GM21717 (cell line): ENCODE measurements around the gene LUC7L.
"Not testable (repeated sequence)": the region's sequence is repeated elsewhere in the genome, so short reads cannot be mapped to it uniquely, and the experiment has no call there.

ENCODE experiments used
- ATAC-seq: cut with Tn5 transposase; IDR thresholded peaks from one replicate; pipeline ENCODE4 v1.9.1; 2021; ENCODE audit warnings: mild to moderate bottlenecking, moderate library complexity; ENCODE audit not compliant: unreplicated experiment

Gene LUC7L

DNA sequence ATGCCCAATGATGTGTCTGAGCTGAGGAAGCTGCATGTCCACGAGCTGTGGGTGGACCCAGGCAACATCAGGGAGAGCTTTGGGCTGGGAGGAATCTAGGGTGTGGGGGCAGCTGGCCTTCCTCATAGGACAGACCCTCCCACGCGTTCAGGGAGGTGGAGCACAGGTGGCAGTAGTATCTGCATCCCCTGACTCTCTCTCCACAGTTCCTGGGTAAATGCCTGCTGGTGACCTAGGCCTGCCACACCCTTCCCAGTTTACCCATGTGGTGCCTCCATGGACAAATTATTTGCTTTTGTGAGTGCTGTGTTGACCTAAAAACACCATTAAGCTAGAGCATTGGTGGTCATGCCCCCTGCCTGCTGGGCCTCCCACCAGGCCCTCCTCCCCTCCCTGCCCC is 60.2 kb downstream of the LUC7L start:
- ATAC-seq, result no peak

DNA sequence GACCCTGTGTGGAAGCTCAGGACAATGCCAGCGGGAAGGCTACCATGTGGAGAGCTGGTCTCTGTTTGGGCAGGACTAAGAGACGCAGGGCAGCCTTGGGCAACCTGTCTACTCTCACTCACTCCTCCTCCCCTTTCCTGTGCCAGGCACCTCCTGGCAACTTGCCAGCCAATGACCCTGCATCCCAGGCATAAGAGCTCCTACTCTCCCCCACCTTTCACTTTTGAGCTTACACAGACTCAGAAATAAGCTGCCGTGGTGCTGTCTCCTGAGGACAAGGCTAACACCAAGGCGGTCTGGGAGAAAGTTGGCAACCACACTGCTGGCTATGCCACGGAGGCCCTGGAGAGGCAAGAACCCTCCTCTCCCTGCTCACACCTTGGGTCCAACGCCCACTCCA is 60.8 kb downstream of the LUC7L start:
- ATAC-seq, result no peak

DNA sequence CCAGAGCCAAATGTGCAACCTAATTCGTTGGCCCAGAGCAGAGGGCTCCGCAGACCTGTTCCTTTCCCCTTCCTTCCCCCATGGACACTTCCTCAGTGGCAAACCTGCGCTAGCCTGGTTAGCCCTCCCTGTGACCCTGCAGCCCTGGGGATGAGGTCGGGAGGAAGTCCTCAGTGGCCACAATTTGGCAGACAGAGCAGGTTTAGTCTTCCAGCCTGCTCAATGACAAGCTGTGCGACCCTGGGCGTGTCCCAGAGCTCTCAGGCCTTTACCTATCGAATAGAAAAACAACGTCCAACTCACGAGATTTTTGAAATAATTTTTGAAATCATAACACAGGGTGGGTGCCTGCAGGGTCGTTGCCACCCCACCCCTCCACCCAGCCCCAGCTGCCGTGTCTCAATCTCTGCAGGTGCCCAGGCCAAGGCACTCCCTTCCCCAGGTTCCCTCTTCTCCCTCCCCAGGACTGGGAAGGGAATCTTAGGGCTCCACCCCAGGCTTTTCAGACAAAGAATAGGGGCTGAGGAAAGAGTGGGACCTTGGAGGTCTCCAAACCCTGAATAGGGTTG is 62.0 kb downstream of the LUC7L start:
- ATAC-seq, result no peak

DNA sequence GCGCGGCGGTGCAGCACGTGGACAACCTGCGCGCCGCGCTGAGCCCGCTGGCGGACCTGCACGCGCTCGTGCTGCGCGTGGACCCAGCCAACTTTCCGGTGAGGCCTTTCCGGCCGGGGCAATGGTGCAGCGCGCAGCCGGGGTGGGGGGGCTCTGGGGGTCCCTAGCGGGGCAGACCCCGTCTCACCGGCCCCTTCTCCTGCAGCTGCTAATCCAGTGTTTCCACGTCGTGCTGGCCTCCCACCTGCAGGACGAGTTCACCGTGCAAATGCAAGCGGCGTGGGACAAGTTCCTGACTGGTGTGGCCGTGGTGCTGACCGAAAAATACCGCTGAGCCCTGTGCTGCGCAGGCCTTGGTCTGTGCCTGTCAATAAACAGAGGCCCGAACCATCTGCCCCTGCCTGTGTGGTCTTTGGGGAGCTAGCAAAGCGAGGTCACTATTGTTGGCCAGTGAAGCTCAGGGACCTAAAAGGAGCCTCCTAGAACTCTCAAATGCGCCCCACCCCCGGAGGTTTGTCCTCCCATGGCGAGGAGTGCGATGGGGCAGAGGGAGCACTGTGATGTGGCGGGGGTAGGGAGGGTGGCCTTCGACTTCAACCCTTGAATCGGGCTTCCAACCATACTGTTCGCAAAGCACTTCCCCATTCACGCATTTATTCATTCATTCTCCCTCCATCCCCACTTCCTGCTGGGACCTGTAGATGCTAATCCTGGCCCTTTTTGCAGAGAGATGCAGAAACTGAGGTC is 62.7 kb downstream of the LUC7L start:
- ATAC-seq, result no peak

DNA sequence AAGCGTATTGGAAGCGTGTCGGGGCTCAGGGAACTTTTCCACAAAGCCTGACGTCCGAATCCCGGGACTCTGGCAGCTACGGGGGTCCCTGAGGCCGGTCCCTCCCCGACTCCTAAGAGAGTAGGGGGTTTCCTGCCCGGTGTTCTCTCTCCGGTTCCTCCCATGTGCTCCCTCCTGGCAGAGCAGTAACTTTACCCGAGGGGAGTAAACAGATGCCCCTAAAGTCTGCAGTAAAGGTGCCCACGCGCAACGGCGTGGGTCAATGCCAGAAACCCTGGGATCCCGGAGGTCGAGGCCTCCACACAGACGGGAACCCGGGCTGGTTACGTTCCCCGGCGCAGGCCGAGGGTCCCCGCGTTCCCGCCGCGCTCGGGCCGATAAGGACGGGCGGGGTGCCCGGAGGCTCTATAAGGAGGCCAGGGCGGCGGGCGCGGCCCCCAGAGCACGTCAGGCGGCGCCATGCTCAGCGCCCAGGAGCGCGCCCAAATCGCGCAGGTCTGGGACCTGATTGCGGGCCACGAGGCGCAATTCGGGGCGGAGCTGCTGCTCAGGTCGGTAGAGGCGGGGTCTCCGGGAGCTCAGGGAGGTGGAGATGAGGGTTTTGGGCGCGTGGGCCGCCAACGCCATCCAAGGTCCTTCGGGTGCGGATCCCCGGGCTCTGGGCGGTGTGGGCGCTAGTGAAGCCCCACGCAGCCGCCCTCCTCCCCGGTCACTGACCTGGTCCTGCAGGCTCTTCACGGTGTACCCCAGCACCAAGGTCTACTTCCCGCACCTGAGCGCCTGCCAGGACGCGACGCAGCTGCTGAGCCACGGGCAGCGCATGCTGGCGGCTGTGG is 63.5 kb downstream of the LUC7L start, which contains the start of gene HBM:
Gene HBM (plus strand): TSS at position 440 of the 836 bp plus-strand sequence. CDS start 20 bp downstream, at position 460.
- ATAC-seq, result no peak

DNA sequence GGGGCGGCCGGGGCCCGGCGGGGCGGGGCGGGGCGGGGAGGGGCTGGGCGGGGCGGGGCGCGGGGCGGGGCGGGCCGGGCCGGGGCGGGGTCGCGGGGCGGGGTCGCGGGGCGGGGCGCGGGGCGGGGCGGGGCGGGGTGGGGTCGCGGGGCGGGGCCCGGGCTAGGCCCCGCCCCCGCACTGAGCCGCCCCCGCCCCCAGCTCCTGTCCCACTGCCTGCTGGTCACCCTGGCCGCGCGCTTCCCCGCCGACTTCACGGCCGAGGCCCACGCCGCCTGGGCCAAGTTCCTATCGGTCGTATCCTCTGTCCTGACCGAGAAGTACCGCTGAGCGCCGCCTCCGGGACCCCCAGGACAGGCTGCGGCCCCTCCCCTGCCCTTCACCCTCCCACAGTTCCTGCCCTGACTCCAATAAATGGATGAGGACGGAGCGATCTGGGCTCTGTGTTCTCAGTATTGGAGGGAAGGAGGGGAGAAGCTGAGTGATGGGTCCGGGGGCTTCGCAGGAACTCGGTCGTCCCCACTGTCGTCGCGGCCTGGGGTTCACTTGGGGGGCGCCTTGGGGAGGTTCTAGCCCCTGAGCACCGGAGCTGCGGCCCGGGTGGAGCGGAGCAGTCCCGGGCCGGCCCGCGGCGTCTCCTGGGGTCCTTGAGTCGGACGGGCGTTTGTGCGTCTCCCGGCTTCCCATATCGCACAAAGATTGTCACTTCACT is 64.3 kb downstream of the LUC7L start:
- no peak for ATAC-seq

DNA sequence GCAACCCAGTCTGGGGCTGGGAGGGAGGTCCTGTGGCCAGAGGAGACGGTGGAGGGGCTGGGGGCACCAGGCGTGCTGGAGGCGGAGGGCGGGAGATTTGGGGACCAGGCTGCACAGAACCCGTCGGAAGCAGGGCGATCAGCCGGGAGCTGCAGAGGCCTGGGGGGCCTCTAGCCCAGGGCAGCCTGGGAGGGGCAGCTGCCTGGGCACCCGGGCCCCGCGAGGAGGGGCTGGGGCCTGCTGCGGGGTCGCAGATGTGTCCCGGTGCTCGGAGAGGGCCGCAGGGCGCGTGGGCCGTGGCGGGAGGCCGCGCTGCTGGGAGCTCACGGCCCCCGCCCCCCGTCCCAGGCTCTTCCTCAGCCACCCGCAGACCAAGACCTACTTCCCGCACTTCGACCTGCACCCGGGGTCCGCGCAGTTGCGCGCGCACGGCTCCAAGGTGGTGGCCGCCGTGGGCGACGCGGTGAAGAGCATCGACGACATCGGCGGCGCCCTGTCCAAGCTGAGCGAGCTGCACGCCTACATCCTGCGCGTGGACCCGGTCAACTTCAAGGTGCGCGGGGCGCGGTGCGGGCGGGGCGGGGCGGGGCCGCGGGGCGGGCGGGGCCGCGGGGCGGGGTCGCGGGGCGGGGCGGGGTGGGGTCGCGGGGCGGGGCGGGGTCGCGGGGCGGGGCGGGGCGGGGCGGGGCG is 65.0 kb downstream of the LUC7L start:
- ATAC-seq, result not testable (repeated sequence)

DNA sequence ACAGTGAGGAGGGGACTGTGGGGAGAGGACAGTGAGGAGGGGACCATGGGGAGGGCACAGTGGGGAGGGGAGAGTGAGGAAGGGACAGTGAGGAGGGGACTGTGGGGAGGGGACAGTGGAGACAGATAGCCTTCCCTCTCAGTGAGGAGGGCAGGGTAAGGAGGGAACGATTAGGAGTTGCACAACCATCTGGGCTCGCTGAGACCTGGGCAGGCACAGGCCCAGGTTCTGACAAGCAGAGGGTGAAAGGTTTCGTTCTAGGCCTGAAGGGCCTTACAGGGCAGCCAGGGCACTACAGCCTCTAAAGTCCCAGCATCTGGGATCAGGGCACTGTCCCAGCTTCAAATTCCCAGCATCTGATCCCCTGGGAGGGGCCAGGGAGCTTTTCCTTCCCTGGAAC is 65.6 kb downstream of the LUC7L start:
- not testable (repeated sequence) for ATAC-seq

DNA sequence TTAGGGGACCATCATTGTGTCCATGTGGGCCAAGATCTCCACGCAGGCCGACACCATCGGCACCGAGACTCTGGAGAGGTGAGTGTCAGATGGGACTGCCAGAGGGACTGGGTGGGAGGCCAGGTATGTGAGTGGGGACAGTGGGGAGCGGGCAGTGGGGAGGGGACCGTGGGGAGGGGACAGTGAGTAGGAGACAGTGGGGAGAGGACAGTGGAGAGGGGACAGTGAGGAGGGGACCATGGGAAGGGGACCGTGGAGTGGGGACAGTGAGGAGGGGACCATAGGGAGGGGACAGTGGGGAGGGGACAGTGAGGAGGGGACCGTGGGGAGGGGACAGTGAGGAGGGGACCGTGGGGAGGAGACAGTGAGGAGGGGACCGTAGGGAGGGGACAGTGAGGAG is 66.1 kb downstream of the LUC7L start:
- ATAC-seq, result not testable (repeated sequence)

DNA sequence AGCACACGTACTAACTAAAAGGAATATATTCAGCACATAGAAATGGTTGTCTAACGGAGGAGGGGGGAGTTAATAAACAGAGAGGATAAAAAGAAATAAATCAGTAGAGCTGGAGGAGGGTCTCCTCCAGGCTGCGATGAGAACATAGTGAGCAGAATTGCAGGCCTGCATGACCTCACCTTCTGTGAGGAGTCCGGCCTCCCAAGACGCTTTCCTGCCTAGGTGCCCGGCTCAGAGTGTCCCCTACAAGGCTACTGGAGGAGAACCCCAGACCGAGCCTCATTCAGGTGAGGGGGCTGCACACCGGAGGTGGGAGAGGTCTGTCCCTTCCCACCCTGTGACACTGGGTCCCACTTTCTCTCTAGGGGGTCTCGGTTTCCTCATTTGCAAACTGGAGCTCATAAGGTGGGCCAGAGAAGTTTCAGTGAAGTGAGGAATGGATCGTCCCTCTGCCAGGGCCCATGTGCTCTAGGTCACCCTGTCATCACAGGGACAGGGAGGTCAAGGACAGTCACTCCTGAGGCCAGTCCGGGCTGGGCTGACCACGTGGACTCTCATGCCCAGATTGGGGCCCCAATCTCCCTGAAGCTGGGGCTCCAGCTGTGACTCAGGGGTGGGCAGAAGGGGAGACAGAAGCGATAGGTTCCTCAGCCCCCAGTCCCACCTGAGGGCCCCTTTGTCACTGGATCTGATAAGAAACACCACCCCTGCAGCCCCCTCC is 66.8 kb downstream of the LUC7L start:
- no peak for ATAC-seq

DNA sequence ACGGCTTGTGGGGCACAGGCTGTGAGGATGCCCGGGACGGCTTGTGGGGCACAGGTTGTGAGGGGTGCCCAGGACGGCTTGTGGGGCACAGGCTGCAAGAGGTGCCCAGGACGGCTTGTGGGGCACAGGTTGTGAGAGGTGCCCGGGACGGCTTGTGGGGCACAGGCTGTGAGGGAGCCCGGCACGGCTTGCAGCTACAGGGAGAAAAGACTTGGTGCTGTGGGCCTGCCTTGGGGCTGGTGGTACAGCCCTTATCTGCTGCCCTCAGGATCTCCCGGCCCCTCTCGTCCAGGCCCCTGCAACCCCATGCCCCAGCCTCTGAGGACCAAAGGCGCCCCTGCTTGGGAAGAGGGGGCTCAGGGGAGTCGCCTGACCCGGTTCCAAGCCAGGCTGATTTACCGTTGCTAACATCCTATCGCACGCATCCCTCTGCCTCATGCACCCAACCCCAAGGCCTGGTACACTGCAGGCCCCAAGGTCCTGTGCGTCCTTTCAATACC is 68.5 kb downstream of the LUC7L start:
- ATAC-seq, result no peak

DNA sequence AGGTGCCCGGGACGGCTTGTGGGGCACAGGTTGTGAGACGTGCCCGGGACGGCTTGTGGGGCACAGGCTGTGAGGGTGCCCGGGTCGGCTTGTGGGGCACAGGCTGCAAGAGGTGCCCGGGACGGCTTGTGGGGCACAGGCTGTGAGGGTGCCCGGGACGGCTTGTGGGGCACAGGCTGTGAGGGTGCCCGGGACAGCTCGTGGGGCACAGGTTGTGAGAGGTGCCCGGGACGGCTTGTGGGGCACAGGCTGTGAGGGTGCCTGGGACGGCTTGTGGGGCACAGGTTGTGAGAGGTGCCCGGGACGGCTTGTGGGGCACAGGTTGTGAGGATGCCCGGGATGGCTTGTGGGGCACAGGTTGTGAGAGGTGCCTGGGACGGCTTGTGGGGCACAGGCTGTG is 69.0 kb downstream of the LUC7L start:
- not testable (repeated sequence) for ATAC-seq

DNA sequence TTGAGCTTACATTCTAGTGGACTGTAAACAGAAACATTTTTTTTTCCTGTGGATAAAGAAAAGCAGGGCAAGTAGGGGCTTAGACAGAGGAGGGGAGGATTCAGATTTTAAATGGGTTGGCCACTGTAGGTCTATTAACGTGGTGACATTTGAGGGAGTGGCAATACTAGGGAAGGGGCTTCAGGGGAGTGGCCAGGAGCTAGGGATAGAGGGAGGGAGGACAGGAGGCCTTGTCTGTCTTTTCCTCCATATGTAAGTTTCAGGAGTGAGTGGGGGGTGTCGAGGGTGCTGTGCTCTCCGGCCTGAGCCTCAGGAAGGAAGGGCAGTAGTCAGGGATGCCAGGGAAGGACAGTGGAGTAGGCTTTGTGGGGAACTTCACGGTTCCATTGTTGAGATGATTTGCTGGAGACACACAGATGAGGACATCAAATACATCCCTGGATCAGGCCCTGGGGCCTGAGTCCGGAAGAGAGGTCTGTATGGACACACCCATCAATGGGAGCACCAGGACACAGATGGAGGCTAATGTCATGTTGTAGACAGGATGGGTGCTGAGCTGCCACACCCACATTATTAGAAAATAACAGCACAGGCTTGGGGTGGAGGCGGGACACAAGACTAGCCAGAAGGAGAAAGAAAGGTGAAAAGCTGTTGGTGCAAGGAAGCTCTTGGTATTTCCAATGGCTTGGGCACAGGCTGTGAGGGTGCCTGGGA is 70.0 kb downstream of the LUC7L start:
- no peak for ATAC-seq

DNA sequence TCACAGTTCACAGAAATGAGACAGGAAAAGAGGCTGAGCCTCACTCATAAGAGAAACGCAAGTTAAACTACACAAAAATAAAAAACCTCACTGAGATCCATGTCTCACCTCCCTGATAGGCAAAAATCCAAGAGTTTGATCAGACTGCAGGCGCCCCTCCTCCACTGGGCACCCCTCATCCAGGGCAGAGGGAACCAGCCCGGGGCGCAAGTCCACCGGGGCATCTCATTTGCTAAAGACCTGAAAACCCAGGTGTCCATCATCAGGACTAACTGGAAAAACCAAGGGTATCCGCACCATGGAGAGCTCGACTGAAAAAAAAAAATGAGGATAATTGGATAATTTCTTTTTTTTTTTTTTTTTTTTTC is 74.2 kb downstream of the LUC7L start:
- no peak for ATAC-seq

DNA sequence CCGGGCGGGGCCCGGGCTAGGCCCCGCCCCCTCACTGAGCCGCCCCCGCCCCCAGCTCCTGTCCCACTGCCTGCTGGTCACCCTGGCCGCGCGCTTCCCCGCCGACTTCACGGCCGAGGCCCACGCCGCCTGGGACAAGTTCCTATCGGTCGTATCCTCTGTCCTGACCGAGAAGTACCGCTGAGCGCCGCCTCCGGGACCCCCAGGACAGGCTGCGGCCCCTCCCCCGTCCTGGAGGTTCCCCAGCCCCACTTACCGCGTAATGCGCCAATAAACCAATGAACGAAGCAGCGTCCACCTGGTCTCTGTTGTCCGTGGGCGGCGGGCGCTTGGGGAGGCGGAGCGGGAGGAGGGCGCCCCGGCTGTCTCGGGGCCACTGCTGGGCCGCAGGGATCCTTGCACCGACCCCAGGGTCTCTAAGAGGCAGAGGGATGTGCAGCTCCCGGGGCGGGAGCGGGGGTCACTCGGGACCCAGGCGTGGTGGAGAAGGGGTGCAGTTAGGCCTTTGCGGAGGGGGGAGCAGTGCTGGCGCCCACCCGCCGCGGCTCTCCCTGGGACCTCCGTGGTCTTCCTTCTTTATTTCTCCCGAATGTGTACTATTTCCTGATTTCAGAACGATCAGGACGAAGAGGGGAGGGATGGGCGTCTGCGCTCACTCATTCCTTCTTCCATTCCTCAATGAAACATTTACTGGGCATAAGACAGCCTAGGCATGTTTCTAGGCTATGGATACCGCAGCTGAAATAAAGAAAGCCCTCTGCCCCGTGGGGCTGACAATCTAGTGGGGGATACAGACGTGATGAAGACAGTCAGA is 74.8 kb downstream of the LUC7L start:
- ATAC-seq, result no peak

DNA sequence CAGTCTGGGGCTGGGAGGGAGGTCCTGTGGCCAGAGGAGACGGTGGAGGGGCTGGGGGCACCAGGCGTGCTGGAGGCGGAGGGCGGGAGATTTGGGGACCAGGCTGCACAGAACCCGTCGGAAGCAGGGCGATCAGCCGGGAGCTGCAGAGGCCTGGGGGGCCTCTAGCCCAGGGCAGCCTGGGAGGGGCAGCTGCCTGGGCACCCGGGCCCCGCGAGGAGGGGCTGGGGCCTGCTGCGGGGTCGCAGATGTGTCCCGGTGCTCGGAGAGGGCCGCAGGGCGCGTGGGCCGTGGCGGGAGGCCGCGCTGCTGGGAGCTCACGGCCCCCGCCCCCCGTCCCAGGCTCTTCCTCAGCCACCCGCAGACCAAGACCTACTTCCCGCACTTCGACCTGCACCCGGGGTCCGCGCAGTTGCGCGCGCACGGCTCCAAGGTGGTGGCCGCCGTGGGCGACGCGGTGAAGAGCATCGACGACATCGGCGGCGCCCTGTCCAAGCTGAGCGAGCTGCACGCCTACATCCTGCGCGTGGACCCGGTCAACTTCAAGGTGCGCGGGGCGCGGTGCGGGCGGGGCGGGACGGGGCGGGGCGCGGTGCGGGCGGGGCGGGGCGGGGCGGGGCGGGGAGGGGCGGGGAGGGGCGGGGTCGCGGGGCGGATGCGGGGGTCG is 75.6 kb downstream of the LUC7L start:
- ATAC-seq, result not testable (repeated sequence)

DNA sequence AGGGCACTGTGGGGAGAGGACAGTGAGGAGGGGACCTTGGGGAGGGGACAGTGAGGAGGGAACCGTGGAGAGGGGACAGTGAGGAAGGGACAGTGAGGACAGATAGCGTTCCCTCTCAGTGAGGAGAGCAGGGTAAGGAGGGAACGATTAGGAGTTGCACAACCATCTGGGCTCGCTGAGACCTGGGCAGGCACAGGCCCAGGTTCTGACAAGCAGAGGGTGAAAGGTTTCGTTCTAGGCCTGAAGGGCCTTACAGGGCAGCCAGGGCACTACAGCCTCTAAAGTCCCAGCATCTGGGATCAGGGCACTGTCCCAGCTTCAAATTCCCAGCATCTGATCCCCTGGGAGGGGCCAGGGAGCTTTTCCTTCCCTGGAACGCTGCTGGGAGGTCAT is 76.1 kb downstream of the LUC7L start:
- ATAC-seq, result not testable (repeated sequence)
